H9 (cell line): ENCODE data around the gene APOC1. TPM values are rescaled to one million over a fixed set of nuclear protein-coding genes. Genes with fewer than 3 reads are reported as not detected.

Experiments used
- DNase-seq: peaks from one replicate; pipeline ENCODE4 v3.0.0-alpha.2; 2017
- H2AFZ ChIP-seq: one replicate; pipeline ENCODE4 v1.6.1; 2013; ENCODE audit warnings: mild to moderate bottlenecking, low read length, control low read depth, moderate library complexity
- H2AK5ac ChIP-seq: 2 replicates; pipeline ENCODE4 v1.6.1; 2013; ENCODE audit warnings: low read length, control low read depth, mixed read lengths; ENCODE audit not compliant: insufficient read length
- H2BK120ac ChIP-seq: one replicate; pipeline ENCODE4 v1.6.1; 2013; ENCODE audit warnings: low read depth, mild to moderate bottlenecking, low read length, control low read depth, inconsistent platforms; ENCODE audit not compliant: poor library complexity, severe bottlenecking
- H2BK12ac ChIP-seq: 2 replicates; pipeline ENCODE4 v1.6.1; 2013; ENCODE audit warnings: low read length, control low read depth, mixed read lengths, low read depth; ENCODE audit not compliant: insufficient read length
- H2BK15ac ChIP-seq: 2 replicates; pipeline ENCODE4 v1.6.1; 2013; ENCODE audit warnings: low read depth, low read length, control low read depth
- H2BK20ac ChIP-seq: one replicate; pipeline ENCODE4 v1.6.1; 2013; ENCODE audit warnings: low read depth, mild to moderate bottlenecking, low read length, control low read depth, inconsistent platforms; ENCODE audit not compliant: poor library complexity, severe bottlenecking
- H2BK5ac ChIP-seq: 2 replicates; pipeline ENCODE4 v1.6.1; 2013; ENCODE audit warnings: low read length, control low read depth, mixed read lengths; ENCODE audit not compliant: insufficient read length
- H3K14ac ChIP-seq: 2 replicates; pipeline ENCODE4 v1.6.1; 2013; ENCODE audit warnings: low read length, control low read depth; ENCODE audit not compliant: insufficient read depth
- H3K18ac ChIP-seq: 2 replicates; pipeline ENCODE4 v1.6.1; 2013; ENCODE audit warnings: low read depth, mild to moderate bottlenecking, mixed read lengths, low read length, control low read depth; ENCODE audit not compliant: insufficient read length
- H3K23ac ChIP-seq: 2 replicates; pipeline ENCODE4 v1.6.1; 2013; ENCODE audit warnings: low read length, control low read depth, mixed read lengths, low read depth; ENCODE audit not compliant: insufficient read length
- H3K23me2 ChIP-seq: 2 replicates; pipeline ENCODE4 v1.6.1; 2013; ENCODE audit warnings: low read depth, mild to moderate bottlenecking, mixed read lengths, low read length, control low read depth; ENCODE audit not compliant: insufficient read length, poor library complexity, severe bottlenecking
- H3K27ac ChIP-seq: 2 replicates; pipeline ENCODE4 v1.5.1; 2013; ENCODE audit warnings: low read length, control low read depth, mixed read lengths, low read depth; ENCODE audit not compliant: insufficient read length
- H3K27me3 ChIP-seq: 2 replicates; pipeline ENCODE4 v1.6.1; 2013; ENCODE audit warnings: low read length, control low read depth, inconsistent platforms; ENCODE audit not compliant: insufficient read depth
- H3K4ac ChIP-seq: 2 replicates; pipeline ENCODE4 v1.6.1; 2013; ENCODE audit warnings: low read depth, mild to moderate bottlenecking, control low read depth, inconsistent platforms, low read length, moderate library complexity
- H3K4me1 ChIP-seq: 2 replicates; pipeline ENCODE4 v1.6.1; 2013; ENCODE audit warnings: low read length, control low read depth, inconsistent platforms; ENCODE audit not compliant: insufficient read depth
- H3K4me2 ChIP-seq: 2 replicates; pipeline ENCODE4 v1.6.1; 2013; ENCODE audit warnings: low read length, control low read depth, mixed read lengths; ENCODE audit not compliant: insufficient read length, insufficient read depth
- H3K56ac ChIP-seq: 2 replicates; pipeline ENCODE4 v1.6.1; 2013; ENCODE audit warnings: low read depth, mild to moderate bottlenecking, mixed read lengths, low read length, control low read depth; ENCODE audit not compliant: insufficient read length
- H3K79me1 ChIP-seq: 2 replicates; pipeline ENCODE4 v1.6.1; 2013; ENCODE audit warnings: low read depth, mild to moderate bottlenecking, moderate library complexity, low read length, control low read depth, inconsistent platforms; ENCODE audit not compliant: insufficient read depth, poor library complexity, severe bottlenecking
- H3K79me2 ChIP-seq: 2 replicates; pipeline ENCODE4 v1.6.1; 2013; ENCODE audit warnings: low read length, control low read depth, inconsistent platforms; ENCODE audit not compliant: insufficient read depth
- H3K9ac ChIP-seq: 2 replicates; pipeline ENCODE4 v1.6.1; 2013; ENCODE audit warnings: low read length, control low read depth, mixed read lengths; ENCODE audit not compliant: insufficient read length; ENCODE audit errors: extremely low read depth
- H3K9me3 ChIP-seq: one replicate; pipeline ENCODE4 v1.6.1; 2013; ENCODE audit warnings: low read depth, low read length, inconsistent platforms; ENCODE audit not compliant: control insufficient read depth
- H3T11ph ChIP-seq: one replicate; pipeline ENCODE4 v1.6.1; 2013; ENCODE audit warnings: mild to moderate bottlenecking, low read length, control low read depth, inconsistent platforms
- H4K20me1 ChIP-seq: one replicate; pipeline ENCODE4 v1.6.1; 2013; ENCODE audit not compliant: control insufficient read depth, insufficient read length, insufficient read depth
- H4K5ac ChIP-seq: 2 replicates; pipeline ENCODE4 v1.6.1; 2013; ENCODE audit warnings: low read depth, mild to moderate bottlenecking, mixed read lengths, low read length, control low read depth; ENCODE audit not compliant: insufficient read length
- H4K8ac ChIP-seq: replicated peaks from 2 replicates; pipeline ENCODE4 v1.6.1; 2013; ENCODE audit warnings: low read length, control low read depth, mixed read lengths, low read depth; ENCODE audit not compliant: insufficient read length
- H4K91ac ChIP-seq: 2 replicates; pipeline ENCODE4 v1.6.1; 2013; ENCODE audit warnings: low read depth, mild to moderate bottlenecking, moderate library complexity, mixed read lengths, low read length, control low read depth; ENCODE audit not compliant: insufficient read length
- H3K27ac Mint-ChIP-seq, 3 experiments: 2 replicates in 2 of 3; 3 replicates in 1 of 3; pipeline ENCODE4 v1.8.0; 2020 to 2021; ENCODE audit warnings: mixed read lengths in 3 of 3, mild to moderate bottlenecking in 1 of 3, moderate library complexity in 1 of 3
- H3K27me3 Mint-ChIP-seq: 2 replicates; pipeline ENCODE4 v1.8.0; 2021; ENCODE audit warnings: low read depth, mild to moderate bottlenecking, moderate library complexity, mixed read lengths
- H3K36me3 Mint-ChIP-seq, 3 experiments: 2 replicates in 2 of 3; 3 replicates in 1 of 3; pipeline ENCODE4 v1.8.0; 2020 to 2021; ENCODE audit warnings: low read depth in 3 of 3, mixed read lengths in 3 of 3; ENCODE audit not compliant: insufficient read depth in 1 of 3
- H3K4me1 Mint-ChIP-seq, 2 experiments: 2 replicates each; pipeline ENCODE4 v1.8.0; 2020; ENCODE audit warnings: mixed read lengths in 2 of 2
- H3K4me3 Mint-ChIP-seq, 2 experiments: 2 replicates in 1 of 2; 3 replicates in 1 of 2; pipeline ENCODE4 v1.8.0; 2020 to 2021; ENCODE audit warnings: mild to moderate bottlenecking in 2 of 2, mixed read lengths in 2 of 2, moderate library complexity in 1 of 2
- H3K9me3 Mint-ChIP-seq, 2 experiments: 2 replicates in 1 of 2; 3 replicates in 1 of 2; pipeline ENCODE4 v1.8.0; 2020; ENCODE audit warnings: mild to moderate bottlenecking in 2 of 2, mixed read lengths in 2 of 2, moderate library complexity in 1 of 2
- CTCF ChIP-seq: fragments of 200-600 bp; sonication (generic); conservative IDR thresholded peaks from 3 replicates; pipeline ENCODE4 v1.8.0; 2021; ENCODE audit warnings: antibody characterized with exemption, mild to moderate bottlenecking
- WGBS: extraction: QIAGEN DNeasy Blood & Tissue Kit; methylation state at CpG from one replicate; pipeline ENCODE4 v1.1.7; 2013; ENCODE audit warnings: missing lambda C conversion rate, low lambda C conversion rate, mixed read lengths; ENCODE audit not compliant: insufficient read length; ENCODE audit errors: extremely low coverage; 5-methylcytosine and 5-hydroxymethylcytosine counted together
- total RNA-seq: library from RNA; stranded (reverse); gene quantifications from 2 replicates; pipeline ENCODE4 v1.2.1, GENCODE V29; 2021

The APOC1 gene
- total RNA-seq, 1 experiment from 2014 or later = 78.1 TPM

- no peak overlapping the region for H3K4me2 ChIP-seq
- Mint-ChIP-seq H3K27ac (no peak overlapping the region), H3K9me3 (no peaks in the 10 kb centered on the region; a peak in 1 of 5 replicates), H3K27me3 (no peaks in the 10 kb centered on the region), H3K4me1 (peaks cover 0 to 14% of the 10 kb centered on the region in 2 experiments; a peak in 3 of 4 replicates), H3K4me3 (no peak overlapping the region), H3K36me3 (peaks cover 56 to 86% (median 82%) of the 10 kb centered on the region in 3 experiments)
- no peak overlapping the region for H2BK12ac ChIP-seq
- no peak overlapping the region for H3T11ph ChIP-seq
- H2AK5ac ChIP-seq = no peak overlapping the region
- no peak overlapping the region for H3K56ac ChIP-seq
- no peak overlapping the region for H2BK20ac ChIP-seq
- no peak for TF ChIP-seq CTCF
- no peak overlapping the region for H4K8ac ChIP-seq
- H3K4me1 ChIP-seq = no peaks in the 10 kb centered on the region
- no peaks in the 10 kb centered on the region for H4K20me1 ChIP-seq
- no peak overlapping the region for H2AFZ ChIP-seq
- no peak overlapping the region for H3K27ac ChIP-seq
- H4K91ac ChIP-seq = no peak overlapping the region
- H3K18ac ChIP-seq = no peak overlapping the region
- H2BK5ac ChIP-seq = no peak overlapping the region
- H3K4ac ChIP-seq = no peak overlapping the region
- no peak overlapping the region for H3K23ac ChIP-seq
- no peaks in the 10 kb centered on the region for H3K9me3 ChIP-seq
- H2BK120ac ChIP-seq = no peak overlapping the region
- no peaks in the 10 kb centered on the region for H3K23me2 ChIP-seq
- H3K27me3 ChIP-seq = no peaks in the 10 kb centered on the region
- H3K14ac ChIP-seq = no peak overlapping the region
- WGBS = no CpG with 5 or more reads among the region's 14 CpGs
- H3K79me2 ChIP-seq = no peaks in the 10 kb centered on the region
- DNase-seq = no peak
- H3K9ac ChIP-seq = no peak overlapping the region
- H3K79me1 ChIP-seq = peaks cover 3% of the 10 kb centered on the region
- no peak overlapping the region for H4K5ac ChIP-seq
- H2BK15ac ChIP-seq = no peak overlapping the region
These were observed 42.6 kb upstream of the APOC1 start for GRCh38 chr19:44871809-44872208.
